Psoas muscle (tissue), 8 donors: ENCODE results near the gene PRSS57. TPM values are rescaled to one million over a fixed set of nuclear protein-coding genes. Genes with fewer than 3 reads are reported as not detected.

Experiments
- ATAC-seq, 4 donors: fragments of 200-7000 bp; cut with Tn5 transposase; one replicate each; pipeline ENCODE4 v1.9.1; 2020; ENCODE audit warnings: moderate library complexity in 3 of 4, mild to moderate bottlenecking in 2 of 4
- DNase-seq, 2 donors: peaks; one replicate each; pipeline ENCODE4 v3.0.0-alpha.2; 2020
- H3K27ac ChIP-seq: fragments of 200-600 bp; one replicate; pipeline ENCODE4 v1.8.0; 2022
- H3K27me3 ChIP-seq, 3 donors: fragments of 200-600 bp in 1 of 3; one replicate each; pipeline versions ENCODE4 v1.6.1 to v1.8.0; 2013 to 2022; ENCODE audit warnings: low read length in 2 of 3, mild to moderate bottlenecking in 2 of 3, moderate library complexity in 1 of 3; ENCODE audit not compliant: insufficient read depth in 3 of 3
- H3K36me3 ChIP-seq, 2 donors: fragments of 200-600 bp in 1 of 2; one replicate each; pipeline versions ENCODE4 v1.6.1 to v1.8.0; 2013 to 2022; ENCODE audit warnings: low read depth in 1 of 2, mild to moderate bottlenecking in 1 of 2, moderate library complexity in 1 of 2; ENCODE audit not compliant: insufficient read depth in 1 of 2
- H3K4me1 ChIP-seq: fragments of 200-600 bp; one replicate; pipeline ENCODE4 v1.8.0; 2022
- H3K4me3 ChIP-seq: fragments of 200-600 bp; one replicate; pipeline ENCODE4 v1.8.0; 2022; ENCODE audit warnings: mild to moderate bottlenecking
- H3K9me3 ChIP-seq: fragments of 200-600 bp; one replicate; pipeline ENCODE4 v1.8.0; 2022
- WGBS, 3 donors: extraction: QIAGEN DNeasy Blood & Tissue Kit; methylation state at CpG; one replicate each; pipeline versions ENCODE4 v1.1.6 to v1.1.7; 2013; 5-methylcytosine and 5-hydroxymethylcytosine counted together
- intact Hi-C, 2 donors: fragments of 100-400 bp; cut with DNase I; formaldehyde crosslinking; loops; one replicate each; pipeline versions ENCODE4 v1.11.0 to v1.14.2; 2022
- polyA plus RNA-seq, 3 donors: library from polyadenylated mRNA; stranded (reverse); fragments of 200-250 nt; gene quantifications; one replicate each; pipeline ENCODE4 v1.2.3, GENCODE V29; 2013
- total RNA-seq, 4 donors: library from RNA; stranded (reverse); fragmentation: NEBNext Ultra II Directional in 2 of 4; extraction: Animal tissue kit (Norgen Biotek cat#: 25700) in 2 of 4; gene quantifications; one replicate each; pipeline versions ENCODE4 v1.2.1 to v1.2.4, GENCODE V29; 2021 to 2023
- TF ChIP-seq, protein P1 (sequence below): fragments of 200-600 bp; IDR thresholded peaks from one replicate; pipeline ENCODE4 v1.8.0; 2022; ENCODE audit warnings: antibody characterized with exemption
- donor health status: healthy with polysubstance abuse.
- donor health status: DM: no; HTN: no; CAD: no; lungs with moderate emphysema.
- donor health status: Bipolar disorder and iron deficiency.
- donor health status: healthy.
- donor health status: DM: yes; HTN: yes; CAD: no.
- donor health status: DM: no; HTN: no; CAD: no.
- donor health status: DM: no; HTN: no; CAD: no.
- donor health status: DM: yes; HTN: yes; CAD: no.

Gene PRSS57
- total and polyA plus RNA-seq, 7 donors, result 0.05 to 0.25 TPM; not detected in 5

DNA sequence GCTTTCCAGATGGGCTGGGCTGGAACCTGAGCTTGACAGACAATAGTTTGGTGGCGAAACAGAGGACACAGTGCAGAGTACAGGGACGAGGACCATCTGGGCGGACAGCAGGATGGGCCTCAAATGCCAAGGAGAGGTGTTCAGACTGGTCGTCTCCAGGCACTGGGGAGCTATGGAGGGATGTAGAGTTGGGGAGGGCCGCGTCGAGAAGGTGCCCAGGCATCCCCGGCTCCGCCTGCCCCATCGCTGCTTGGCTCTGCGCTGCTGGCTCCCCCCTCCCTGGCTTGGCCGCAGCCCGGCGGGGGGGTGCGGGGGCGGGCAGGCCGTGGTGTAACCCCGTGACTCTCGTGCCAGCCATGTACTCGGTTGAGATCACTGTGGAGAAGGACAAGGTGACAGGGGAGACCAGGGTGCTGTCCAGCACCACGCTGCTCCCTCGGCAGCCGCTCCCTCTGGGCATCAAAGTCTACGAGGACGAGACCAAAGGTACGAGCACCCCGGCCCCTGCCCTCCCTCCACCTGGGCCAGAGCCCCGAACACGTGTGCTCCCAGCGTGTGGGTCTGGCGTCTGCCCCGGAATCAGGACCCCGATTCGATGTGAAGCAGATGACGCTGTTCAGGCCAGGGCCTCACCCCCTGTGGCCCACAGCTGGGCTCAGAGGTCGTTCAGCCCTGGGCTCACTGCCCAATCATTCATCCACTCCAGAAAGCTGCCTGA, 44.9 kb upstream of the PRSS57 start:
- Histone ChIP-seq H3K4me1 (no peaks in the 10 kb centered on the region), H3K4me3 (no peak overlapping the region), H3K9me3 (peaks cover 10% of the 10 kb centered on the region), H3K27me3 (peaks cover 0 to 11% (median 6%) of the 10 kb centered on the region in 3 donors), H3K27ac (no peak overlapping the region), H3K36me3 (no peaks in the 10 kb centered on the region)
- TF ChIP-seq, protein P1, sequence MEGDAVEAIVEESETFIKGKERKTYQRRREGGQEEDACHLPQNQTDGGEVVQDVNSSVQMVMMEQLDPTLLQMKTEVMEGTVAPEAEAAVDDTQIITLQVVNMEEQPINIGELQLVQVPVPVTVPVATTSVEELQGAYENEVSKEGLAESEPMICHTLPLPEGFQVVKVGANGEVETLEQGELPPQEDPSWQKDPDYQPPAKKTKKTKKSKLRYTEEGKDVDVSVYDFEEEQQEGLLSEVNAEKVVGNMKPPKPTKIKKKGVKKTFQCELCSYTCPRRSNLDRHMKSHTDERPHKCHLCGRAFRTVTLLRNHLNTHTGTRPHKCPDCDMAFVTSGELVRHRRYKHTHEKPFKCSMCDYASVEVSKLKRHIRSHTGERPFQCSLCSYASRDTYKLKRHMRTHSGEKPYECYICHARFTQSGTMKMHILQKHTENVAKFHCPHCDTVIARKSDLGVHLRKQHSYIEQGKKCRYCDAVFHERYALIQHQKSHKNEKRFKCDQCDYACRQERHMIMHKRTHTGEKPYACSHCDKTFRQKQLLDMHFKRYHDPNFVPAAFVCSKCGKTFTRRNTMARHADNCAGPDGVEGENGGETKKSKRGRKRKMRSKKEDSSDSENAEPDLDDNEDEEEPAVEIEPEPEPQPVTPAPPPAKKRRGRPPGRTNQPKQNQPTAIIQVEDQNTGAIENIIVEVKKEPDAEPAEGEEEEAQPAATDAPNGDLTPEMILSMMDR, result no peak
- intact Hi-C loops, result loop anchor here in 1 of 2 donors (10.0 kb wide), 1 partner anchor 155 kb away; the partner anchor contains the start of gene HCN2
- ATAC-seq (no peak), DNase-seq (peak in 1 of 2 donors; percentile 44)
- 73 to 82% (median 76%) methylated on average over 28 to 36 of the region's 36 CpGs for WGBS, 3 donors

DNA sequence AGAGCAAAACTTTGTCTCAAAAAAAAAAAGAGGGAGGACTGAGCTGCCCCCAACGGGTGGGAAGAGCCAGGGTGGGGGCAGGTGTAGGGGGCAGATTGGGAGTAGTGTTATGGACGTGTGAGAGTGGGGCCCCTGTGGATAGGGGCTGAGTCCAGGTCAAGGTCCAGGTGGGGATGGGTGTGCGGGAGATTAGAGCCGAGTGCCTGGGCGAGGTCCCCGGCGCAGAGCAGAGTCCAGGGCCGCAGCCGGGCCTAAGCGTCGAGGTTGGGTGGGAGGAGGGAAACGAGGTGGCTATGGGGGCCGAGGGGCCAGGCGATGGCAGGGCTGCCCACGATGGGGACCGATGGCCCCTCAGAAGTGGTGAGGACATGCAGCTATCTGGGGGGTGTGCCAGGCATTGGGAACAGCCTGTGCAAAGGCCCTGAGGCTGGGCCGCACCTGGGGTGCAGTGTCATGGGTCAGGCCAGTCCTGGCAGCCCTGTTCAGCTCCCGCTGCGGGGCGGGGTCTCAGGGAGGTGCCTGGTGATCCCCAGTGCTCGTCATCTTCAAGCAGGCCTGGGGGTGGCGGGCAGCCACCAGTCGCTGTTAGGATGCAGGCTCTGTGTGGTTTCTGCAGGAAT, 43.4 kb upstream of the PRSS57 start:
- DNase-seq, result no peak
- Histone ChIP-seq H3K9me3 (no peaks in the 10 kb centered on the region), H3K27ac (no peak overlapping the region), H3K4me3 (no peak overlapping the region), H3K4me1 (no peaks in the 10 kb centered on the region), H3K27me3 (peaks cover 0 to 11% (median 4%) of the 10 kb centered on the region in 3 donors), H3K36me3 (no peaks in the 10 kb centered on the region)
- no peak for ATAC-seq
- 86 to 90% (median 88%) methylated on average over 23 of the region's 23 CpGs for WGBS, 3 donors
- intact Hi-C loops, result loop anchor here in 1 of 2 donors (10.0 kb wide), 1 partner anchor 154 kb away; the partner anchor contains the start of gene HCN2
- TF ChIP-seq, protein P1, result no peak

DNA sequence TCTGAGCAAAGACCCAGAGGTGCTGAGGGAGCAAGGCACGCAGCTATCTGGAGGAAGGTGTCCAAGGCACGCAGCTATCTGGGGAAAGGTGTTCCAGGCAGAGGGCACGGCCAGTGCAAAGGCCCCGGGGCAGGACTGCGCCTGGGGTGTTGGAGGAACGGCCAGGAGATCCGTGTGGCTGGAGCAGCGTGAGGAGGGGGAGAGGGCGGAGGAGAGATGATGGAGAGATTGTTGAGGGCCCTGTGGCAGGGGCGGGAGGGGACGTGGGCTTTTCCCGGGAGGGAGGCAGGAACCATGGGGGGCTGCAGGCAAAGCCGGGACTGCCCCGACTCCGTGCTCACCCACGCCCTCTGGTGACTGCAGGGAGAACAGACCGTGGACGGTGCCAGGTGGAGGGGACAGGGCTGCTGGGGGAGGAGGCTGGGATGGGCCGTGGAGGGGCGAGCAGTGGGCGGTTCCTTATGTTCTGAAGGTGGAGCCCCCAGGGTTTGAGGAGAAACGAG, 42.4 kb upstream of the PRSS57 start:
- ATAC-seq (peak in 3 of 4 donors; percentile 61 to 67 (median 66)), DNase-seq (peak in 1 of 2 donors; percentile 51)
- TF ChIP-seq, protein P1, result peak; percentile 43
- intact Hi-C loops, result loop anchor here in 1 of 2 donors (10.0 kb wide), 1 partner anchor 153 kb away; the partner anchor contains the start of gene HCN2
- 38 to 40% (median 39%) methylated on average over 21 to 22 of the region's 22 CpGs for WGBS, 3 donors
- no peak overlapping the region for H3K4me3 ChIP-seq
- no peaks in the 10 kb centered on the region for H3K9me3 ChIP-seq
- no peaks in the 10 kb centered on the region for H3K36me3 ChIP-seq
- no peak overlapping the region for H3K27ac ChIP-seq
- H3K4me1 ChIP-seq, result no peaks in the 10 kb centered on the region
- peaks cover 0 to 11% (median 4%) of the 10 kb centered on the region in 3 donors for H3K27me3 ChIP-seq

DNA sequence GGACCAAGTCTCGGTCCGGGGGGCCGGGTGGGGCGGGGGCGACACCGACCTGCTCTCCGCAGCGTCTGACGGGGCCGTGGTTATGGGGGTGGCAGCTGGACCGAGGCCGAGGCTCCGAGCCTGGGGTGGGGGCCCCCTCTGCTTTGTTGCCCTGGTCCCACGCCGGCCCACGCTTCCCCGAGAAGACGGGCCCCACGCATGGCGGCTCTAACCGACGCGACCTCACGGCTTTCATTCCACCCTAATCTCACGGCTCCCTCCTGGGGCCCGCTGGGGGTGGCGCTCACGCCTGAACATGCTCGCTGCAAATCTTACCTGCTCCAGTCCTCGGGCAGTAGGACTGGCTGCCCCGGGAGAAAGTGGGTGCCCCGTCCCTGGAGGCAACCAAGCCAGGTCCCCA, 40.9 kb upstream of the PRSS57 start:
- 89 to 95% (median 90%) methylated on average over 30 to 32 of the region's 32 CpGs for WGBS, 3 donors
- no peaks in the 10 kb centered on the region for H3K4me1 ChIP-seq
- peaks cover 0 to 11% (median 2%) of the 10 kb centered on the region in 3 donors for H3K27me3 ChIP-seq
- intact Hi-C loops, result loop anchor here in 1 of 2 donors (10.0 kb wide), 1 partner anchor 151 kb away; the partner anchor contains the start of gene HCN2
- H3K27ac ChIP-seq, result no peak overlapping the region
- H3K4me3 ChIP-seq, result no peak overlapping the region
- DNase-seq, result no peak
- H3K36me3 ChIP-seq, result no peaks in the 10 kb centered on the region
- no peak for ATAC-seq
- H3K9me3 ChIP-seq, result no peaks in the 10 kb centered on the region
- TF ChIP-seq, protein P1, result no peak
